Measurements from ENCODE around the gene SATL1.
A peak's percentile ranks its signal among the peaks of the same experiment; 100 is the strongest.
"Not testable (repeated sequence)": the region's sequence is repeated elsewhere in the genome, so short reads cannot be mapped to it uniquely, and the experiment has no call there.

The SATL1 gene

DNA sequence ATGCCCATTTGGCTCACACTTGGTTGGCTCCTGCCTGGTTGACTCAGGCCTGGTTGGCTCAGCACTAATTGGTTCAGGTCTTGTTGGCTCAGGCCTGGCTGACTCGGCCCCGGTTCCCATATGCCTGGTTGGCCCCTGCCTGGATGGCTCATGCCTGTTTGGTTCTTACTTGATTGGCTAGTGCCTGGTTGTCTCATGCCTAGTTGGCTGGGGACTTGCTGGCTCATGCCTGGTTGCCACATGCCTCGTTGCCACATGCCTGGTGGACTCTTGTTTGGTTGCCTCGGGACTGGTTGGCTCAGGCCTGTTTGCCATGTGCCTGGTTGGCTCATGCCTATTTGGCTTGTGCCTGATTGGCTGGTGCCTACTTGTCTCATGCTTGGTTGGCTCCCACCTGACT is 136.2 kb downstream of the SATL1 start:
- no peak for DNase-seq

GRCh38 chrX:85089321-85089840 is 154.2 kb downstream of the SATL1 start:
- DNase-seq, result no peak

DNA sequence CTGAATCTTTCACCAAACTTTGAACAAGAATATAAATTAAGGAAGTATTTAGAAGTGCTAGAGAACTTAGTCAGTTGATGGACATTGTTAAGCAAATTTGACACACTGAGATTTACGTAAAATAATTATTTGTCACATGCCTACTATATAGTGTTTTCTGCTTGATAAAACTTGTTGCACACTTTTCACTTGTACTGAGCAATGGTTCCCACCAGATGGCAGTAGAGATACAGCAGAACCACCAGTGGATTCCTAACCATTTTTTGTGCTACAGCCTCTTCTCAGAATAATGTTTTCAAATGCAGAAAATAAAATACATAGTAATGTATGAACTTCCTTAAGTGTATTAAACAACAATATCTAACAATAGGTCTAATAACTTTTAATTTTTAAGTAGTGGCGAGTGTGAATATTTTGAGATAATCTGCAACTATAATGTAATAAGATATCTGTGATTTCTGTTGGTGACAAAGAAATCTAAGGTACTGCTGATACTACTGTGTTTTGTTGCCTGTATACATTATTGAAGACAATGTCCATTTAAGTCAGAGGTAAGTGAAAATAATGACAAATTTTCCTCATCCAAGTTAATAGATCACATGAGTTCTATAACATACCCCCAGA is 158.7 kb downstream of the SATL1 start:
- peak; percentile 18 for DNase-seq

DNA sequence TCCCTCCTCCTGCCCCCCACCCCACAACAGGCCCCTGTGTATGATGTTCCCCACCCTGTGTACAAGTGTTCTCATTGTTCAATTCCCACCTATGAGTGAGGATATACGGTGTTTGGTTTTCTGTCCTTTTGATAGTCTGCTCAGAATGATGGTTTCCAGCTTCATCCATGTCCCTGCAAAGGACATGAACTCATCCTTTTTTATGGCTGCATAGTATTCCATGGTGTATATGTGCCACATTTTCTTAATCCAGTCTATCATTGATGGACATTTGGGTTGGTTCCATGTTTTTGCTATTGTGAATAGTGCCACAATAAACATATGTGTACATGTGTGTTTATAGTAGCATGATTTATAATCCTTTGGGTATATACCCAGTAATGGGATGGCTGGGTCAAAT is 166.3 kb downstream of the SATL1 start:
- not testable (repeated sequence) for DNase-seq

- DNase-seq, result no peak
Observed at GRCh38 chrX:85065512-85066198, 177.9 kb downstream of the SATL1 start.

DNA sequence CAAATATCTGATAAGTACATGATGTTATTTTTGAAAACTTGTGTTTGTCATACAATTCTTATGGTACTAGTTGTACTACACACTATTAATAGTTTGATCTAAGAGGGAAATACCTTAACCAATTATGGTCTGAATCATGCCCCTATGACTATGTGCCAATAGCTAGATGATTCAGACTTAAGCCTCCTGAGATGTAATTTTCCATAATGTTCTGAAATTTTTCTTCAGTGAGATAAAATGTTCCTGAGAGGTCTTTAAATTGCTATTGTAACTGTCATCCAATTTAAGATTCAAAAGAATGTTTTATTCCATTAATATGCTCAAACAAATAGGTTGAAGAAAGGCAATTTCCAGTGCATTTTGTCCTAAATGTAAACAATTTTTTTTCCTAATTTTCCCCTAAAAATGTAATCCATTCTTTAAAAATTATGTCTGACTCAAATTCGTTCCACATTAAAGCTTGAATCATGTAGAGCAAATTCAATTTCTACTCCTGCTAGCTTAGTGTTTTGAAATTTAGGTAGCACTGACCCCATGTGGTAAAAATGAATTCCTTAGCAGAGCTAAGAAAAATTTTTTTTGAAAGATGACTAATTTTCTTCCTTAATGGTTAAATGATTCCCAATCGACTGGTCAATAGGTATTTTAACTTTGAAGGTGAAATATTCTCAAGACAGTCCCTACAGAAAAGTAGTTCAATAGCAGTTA is 190.8 kb downstream of the SATL1 start:
- DNase-seq, result no peak

DNA sequence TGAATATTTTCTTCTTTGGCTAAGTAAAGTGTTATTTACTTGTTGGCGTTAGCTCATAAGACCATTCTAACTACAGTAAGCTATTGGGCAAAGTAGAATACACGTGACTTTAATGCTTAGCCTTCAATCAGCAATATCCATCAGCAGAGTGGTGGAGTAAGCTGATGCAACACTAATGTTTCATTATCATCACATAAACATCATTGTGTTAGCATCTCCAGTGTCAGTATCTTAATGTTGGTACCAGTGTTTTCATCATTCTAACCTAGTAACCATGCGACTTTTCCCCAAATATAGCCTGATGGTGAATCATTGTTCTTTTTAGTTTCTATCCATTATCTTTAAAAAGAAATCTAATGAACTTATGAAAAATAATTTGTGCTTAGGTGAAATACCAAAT is 191.4 kb downstream of the SATL1 start:
- DNase-seq, result no peak

DNA sequence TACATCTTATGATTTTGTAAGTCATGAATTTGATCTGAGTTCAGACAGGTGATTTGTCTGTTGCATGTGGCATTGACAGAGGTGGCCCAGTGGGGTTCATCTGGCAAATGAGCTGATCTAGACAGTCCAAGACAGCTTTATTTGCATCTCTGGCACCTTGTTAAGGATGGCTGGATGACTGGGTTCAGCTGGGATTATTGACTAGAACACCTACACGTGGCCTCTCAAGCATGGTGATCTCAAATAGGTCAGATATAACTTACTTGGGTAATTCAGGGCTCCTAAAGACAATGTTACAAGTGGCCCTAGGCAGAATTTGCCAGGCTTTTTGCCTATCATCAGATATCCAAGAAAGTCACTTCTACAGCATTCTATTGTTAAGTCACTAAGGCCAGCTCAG is 192.0 kb downstream of the SATL1 start:
- no peak for DNase-seq

All from NCI-H2171 treated with DMSO at 0.1 percent for 48 hours (cell line).